ENCODE measurements around the gene NACC1.

The NACC1 gene

GRCh38 chr19:13115936-13116281 lies 2.2 kb upstream of the NACC1 start:
- Histone ChIP-seq H3K4me3 (ENCODE audit: low read depth in 1 of 2, low read length in 2 of 2) (peak overlapping the region; percentile 58 to 72), H3K79me2 (ENCODE audit: insufficient read depth, low read length) (peaks cover 49% of the 10 kb centered on the region), H3K4me1 (ENCODE audit: insufficient read depth, low read length) (peaks cover 50% of the 10 kb centered on the region), H3K9me3 (ENCODE audit: insufficient read depth, low read length, severe bottlenecking) (no peaks in the 10 kb centered on the region), H3K9ac (ENCODE audit: low read depth, low read length) (peak overlapping the region; percentile 59), H2AFZ (ENCODE audit: low read depth, low read length) (peak overlapping the region; percentile 75), H4K20me1 (ENCODE audit: insufficient read depth, low read length) (peaks cover 22% of the 10 kb centered on the region), H3K4me2 (ENCODE audit: insufficient read depth, low read length) (peak overlapping the region; percentile 95), H3K27ac (ENCODE audit: low read length) (peak overlapping the region; percentile 54), H3K27me3 (ENCODE audit: insufficient read depth, low read length, poor library complexity) (no peaks in the 10 kb centered on the region), H3K36me3 (ENCODE audit: insufficient read depth, low read length) (peaks cover 41% of the 10 kb centered on the region)
- DNase-seq = no peak
- TF ChIP-seq EZH2 (IDR thresholded peaks at IDR 0.05; ENCODE audit: borderline replicate concordance, low read depth, low read length, severe bottlenecking) (no peak), CTCF (IDR thresholded peaks at IDR 0.05; ENCODE audit: borderline replicate concordance, extremely low read depth, low read length, poor library complexity, severe bottlenecking) (no peak)
- ATAC-seq (ENCODE audit: insufficient read depth, low read depth) = no peak

- peak within 1 kb of the TSS; percentile 59 for H3K9ac ChIP-seq (ENCODE audit: low read depth, low read length)
- H3K27ac ChIP-seq (ENCODE audit: low read length) = peak within 1 kb of the TSS; percentile 55
- ATAC-seq (ENCODE audit: insufficient read depth, low read depth) (peak; percentile 70), DNase-seq (peak; percentile 94)
- no peaks in the 10 kb centered on the region for H3K9me3 ChIP-seq (ENCODE audit: insufficient read depth, low read length, severe bottlenecking)
- H3K4me1 ChIP-seq (ENCODE audit: insufficient read depth, low read length) = peaks cover 51% of the 10 kb centered on the region
- H3K4me2 ChIP-seq (ENCODE audit: insufficient read depth, low read length) = peak within 1 kb of the TSS; percentile 95
- TF ChIP-seq CTCF (IDR thresholded peaks at IDR 0.05; ENCODE audit: borderline replicate concordance, extremely low read depth, low read length, poor library complexity, severe bottlenecking) = no peak
- peaks cover 47% of the 10 kb centered on the region for H3K36me3 ChIP-seq (ENCODE audit: insufficient read depth, low read length)
- H3K27me3 ChIP-seq (ENCODE audit: insufficient read depth, low read length, poor library complexity) = no peaks in the 10 kb centered on the region
- peaks cover 28% of the 10 kb centered on the region for H4K20me1 ChIP-seq (ENCODE audit: insufficient read depth, low read length)
- H3K4me3 ChIP-seq (ENCODE audit: low read depth in 1 of 2, low read length in 2 of 2) = peak within 1 kb of the TSS; percentile 58 to 72
- H3K79me2 ChIP-seq (ENCODE audit: insufficient read depth, low read length) = peaks cover 55% of the 10 kb centered on the region
- H2AFZ ChIP-seq (ENCODE audit: low read depth, low read length) = peak within 1 kb of the TSS; percentile 75
Measured at GRCh38 chr19:13116282-13117175, 1.5 kb upstream of the NACC1 start, which contains the start of gene TRMT1. Gene TRMT1, minus strand, starts transcription at chr19:13116740. Its CDS starts 341 bp downstream, at chr19:13116399.

- no peak for TF ChIP-seq CTCF (IDR thresholded peaks at IDR 0.05; ENCODE audit: borderline replicate concordance, extremely low read depth, low read length, poor library complexity, severe bottlenecking)
- no peak for TF ChIP-seq EZH2 (IDR thresholded peaks at IDR 0.05; ENCODE audit: borderline replicate concordance, low read depth, low read length, severe bottlenecking)
- Histone ChIP-seq H3K79me2 (ENCODE audit: insufficient read depth, low read length) (peaks cover 62% of the 10 kb centered on the region), H3K9ac (ENCODE audit: low read depth, low read length) (peak overlapping the region; percentile 59), H3K4me3 (ENCODE audit: low read depth in 1 of 2, low read length in 2 of 2) (peak overlapping the region; percentile 58 to 72; a peak in 3 of 4 replicates), H3K4me2 (ENCODE audit: insufficient read depth, low read length) (peak overlapping the region; percentile 95), H3K36me3 (ENCODE audit: insufficient read depth, low read length) (peaks cover 54% of the 10 kb centered on the region), H3K4me1 (ENCODE audit: insufficient read depth, low read length) (peaks cover 51% of the 10 kb centered on the region), H3K27me3 (ENCODE audit: insufficient read depth, low read length, poor library complexity) (no peaks in the 10 kb centered on the region), H3K27ac (ENCODE audit: low read length) (peak overlapping the region; percentile 58), H2AFZ (ENCODE audit: low read depth, low read length) (peak overlapping the region; percentile 47), H4K20me1 (ENCODE audit: insufficient read depth, low read length) (peaks cover 35% of the 10 kb centered on the region), H3K9me3 (ENCODE audit: insufficient read depth, low read length, severe bottlenecking) (no peaks in the 10 kb centered on the region)
- ATAC-seq (ENCODE audit: insufficient read depth, low read depth) (peak; percentile 7; the same call in 2 of the 3 replicates), DNase-seq (no peak)
Measured at GRCh38 chr19:13117176-13117771, 790 bp upstream of the NACC1 start.

All from DND-41 (cell line).